ENCODE measurements around the gene SQSTM1. TPM values are rescaled to one million over a fixed set of nuclear protein-coding genes. Genes with fewer than 3 reads are reported as not detected.
"Not testable (repeated sequence)": the region's sequence is repeated elsewhere in the genome, so short reads cannot be mapped to it uniquely, and the experiment has no call there.

Gene SQSTM1
- total RNA-seq, 1 experiment from 2014 or later = 653 TPM

GRCh38 chr5:179833056-179833708 is 12.5 kb downstream of the SQSTM1 start:
- in situ Hi-C loops (cut with HindIII; ENCODE audit: low pct_unique_long_range_greater_than_20kb, low sequenced_read_pairs) = no loop called here
- no peak for DNase-seq (ENCODE audit: low read depth, low spot score)

DNA sequence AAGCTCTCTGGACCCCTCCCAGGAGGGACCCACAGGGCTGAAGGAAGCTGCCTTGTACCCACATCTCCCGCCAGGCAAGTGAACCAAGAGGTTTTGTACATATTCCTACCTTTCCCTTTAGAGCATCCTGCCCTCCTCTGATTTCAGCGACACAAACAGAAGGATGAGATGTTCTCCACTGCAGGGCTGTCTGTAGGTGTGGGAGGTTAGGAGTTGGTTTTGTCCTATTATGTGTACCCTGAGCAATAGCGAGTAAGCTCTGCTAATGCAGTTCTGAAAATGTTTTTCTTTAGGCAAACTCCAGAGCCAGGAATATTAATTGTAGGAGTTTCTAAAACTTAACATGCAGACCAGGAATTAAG is 13.0 kb downstream of the SQSTM1 start:
- in situ Hi-C loops (cut with HindIII; ENCODE audit: low pct_unique_long_range_greater_than_20kb, low sequenced_read_pairs) = no loop called here
- no peak for DNase-seq (ENCODE audit: low read depth, low spot score)

DNA sequence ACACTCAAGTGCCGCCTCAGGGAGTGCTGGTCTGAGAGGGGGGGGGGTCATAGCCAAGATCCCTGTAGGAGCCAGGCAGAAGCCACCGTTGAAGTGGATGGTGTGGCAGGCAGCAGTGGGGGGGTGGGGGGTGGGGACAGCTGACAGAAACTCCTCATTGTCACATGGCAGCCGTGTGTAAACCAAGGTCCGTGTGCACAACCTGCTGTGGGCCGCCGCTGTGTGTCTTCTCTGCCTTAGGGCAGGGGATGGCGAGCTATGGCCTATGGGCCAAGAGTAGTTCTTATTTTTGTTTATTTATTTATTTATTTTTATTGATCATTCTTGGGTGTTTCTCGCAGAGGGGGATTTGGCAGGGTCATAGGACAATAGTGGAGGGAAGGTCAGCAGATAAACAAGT is 13.4 kb downstream of the SQSTM1 start:
- no peak for DNase-seq (ENCODE audit: low read depth, low spot score)
- in situ Hi-C loops (cut with HindIII; ENCODE audit: low pct_unique_long_range_greater_than_20kb, low sequenced_read_pairs) = no loop called here

DNA sequence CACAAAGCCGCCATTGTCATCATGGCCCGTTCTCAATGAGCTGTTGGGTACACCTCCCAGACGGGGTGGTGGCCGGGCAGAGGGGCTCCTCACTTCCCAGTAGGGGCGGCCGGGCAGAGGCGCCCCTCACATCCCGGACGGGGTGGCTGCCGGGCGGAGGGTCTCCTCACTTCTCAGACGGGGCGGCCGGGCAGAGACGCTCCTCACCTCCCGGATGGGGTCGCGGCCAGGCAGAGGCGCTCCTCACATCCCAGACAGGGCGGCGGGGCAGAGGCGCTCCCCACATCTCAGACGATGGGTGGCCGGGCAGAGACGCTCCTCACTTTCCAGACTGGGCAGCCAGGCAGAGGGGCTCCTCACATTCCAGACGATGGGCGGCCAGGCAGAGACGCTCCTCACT is 14.2 kb downstream of the SQSTM1 start:
- in situ Hi-C loops (cut with HindIII; ENCODE audit: low pct_unique_long_range_greater_than_20kb, low sequenced_read_pairs); DNase-seq (ENCODE audit: low read depth, low spot score): not testable (repeated sequence)

- no peak for DNase-seq (ENCODE audit: low read depth, low spot score)
- in situ Hi-C loops (cut with HindIII; ENCODE audit: low pct_unique_long_range_greater_than_20kb, low sequenced_read_pairs) = no loop called here
Observed at GRCh38 chr5:179836225-179837019, 15.7 kb downstream of the SQSTM1 start.

DNA sequence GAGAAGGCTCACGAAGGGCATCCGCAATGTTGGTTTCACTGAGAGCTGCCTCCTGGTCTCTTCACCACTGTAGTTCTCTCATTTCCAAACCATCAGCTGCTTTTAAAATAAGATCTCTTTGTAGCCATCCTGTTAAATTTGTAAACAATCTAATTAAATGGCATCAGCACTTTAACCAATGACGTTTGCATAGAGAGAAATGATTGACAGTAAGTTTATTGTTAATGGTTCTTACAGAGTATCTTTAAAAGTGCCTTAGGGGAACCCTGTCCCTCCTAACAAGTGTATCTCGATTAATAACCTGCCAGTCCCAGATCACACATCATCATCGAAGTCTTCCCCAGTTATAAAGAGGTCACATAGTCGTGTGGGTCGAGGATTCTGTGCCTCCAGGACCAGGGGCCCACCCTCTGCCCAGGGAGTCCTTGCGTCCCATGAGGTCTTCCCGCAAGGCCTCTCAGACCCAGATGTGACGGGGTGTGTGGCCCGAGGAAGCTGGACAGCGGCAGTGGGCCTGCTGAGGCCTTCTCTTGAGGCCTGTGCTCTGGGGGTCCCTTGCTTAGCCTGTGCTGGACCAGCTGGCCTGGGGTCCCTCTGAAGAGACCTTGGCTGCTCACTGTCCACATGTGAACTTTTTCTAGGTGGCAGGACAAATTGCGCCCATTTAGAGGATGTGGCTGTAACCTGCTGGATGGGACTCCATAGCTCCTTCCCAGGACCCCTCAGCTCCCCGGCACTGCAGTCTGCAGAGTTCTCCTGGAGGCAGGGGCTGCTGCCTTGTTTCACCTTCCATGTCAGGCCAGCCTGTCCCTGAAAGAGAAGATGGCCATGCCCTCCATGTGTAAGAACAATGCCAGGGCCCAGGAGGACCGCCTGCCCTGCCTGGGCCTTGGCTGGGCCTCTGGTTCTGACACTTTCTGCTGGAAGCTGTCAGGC is 16.6 kb downstream of the SQSTM1 start:
- in situ Hi-C loops (cut with HindIII; ENCODE audit: low pct_unique_long_range_greater_than_20kb, low sequenced_read_pairs) = no loop called here
- no peak for DNase-seq (ENCODE audit: low read depth, low spot score)

- in situ Hi-C loops (cut with HindIII; ENCODE audit: low pct_unique_long_range_greater_than_20kb, low sequenced_read_pairs) = no loop called here
Observed at GRCh38 chr5:179839328-179840256, 18.9 kb downstream of the SQSTM1 start.

GRCh38 chr5:179840321-179840720 is 19.6 kb downstream of the SQSTM1 start:
- in situ Hi-C loops (cut with HindIII; ENCODE audit: low pct_unique_long_range_greater_than_20kb, low sequenced_read_pairs) = no loop called here
- no peak for DNase-seq (ENCODE audit: low read depth, low spot score)

More at GRCh38 chr5:179839328-179840256, 18.9 kb downstream of the SQSTM1 start:
- DNase-seq (ENCODE audit: low read depth, low spot score) = no peak

DNA sequence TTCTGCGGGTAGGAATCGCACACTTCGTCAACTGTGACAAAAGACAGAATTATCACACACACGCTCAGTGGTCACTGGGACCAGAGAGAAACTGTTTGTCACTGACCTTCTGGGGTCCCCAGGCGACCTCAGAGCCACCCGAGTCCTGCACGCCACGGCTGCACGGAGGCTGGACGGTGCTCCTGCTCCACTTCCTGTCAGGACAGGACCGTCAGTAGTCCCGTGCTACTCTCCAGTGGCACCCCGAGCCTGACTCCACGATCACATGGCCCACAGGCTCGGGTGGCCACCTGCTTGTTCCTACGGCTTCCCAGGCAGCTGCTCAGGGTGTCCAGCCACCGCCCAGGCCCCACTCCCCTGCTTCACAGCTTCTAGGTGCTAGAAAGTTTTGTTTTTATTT is 20.1 kb downstream of the SQSTM1 start:
- no peak for DNase-seq (ENCODE audit: low read depth, low spot score)
- in situ Hi-C loops (cut with HindIII; ENCODE audit: low pct_unique_long_range_greater_than_20kb, low sequenced_read_pairs) = no loop called here

GRCh38 chr5:179841621-179842020 is 20.9 kb downstream of the SQSTM1 start:
- in situ Hi-C loops (cut with HindIII; ENCODE audit: low pct_unique_long_range_greater_than_20kb, low sequenced_read_pairs) = no loop called here
- no peak for DNase-seq (ENCODE audit: low read depth, low spot score)

GRCh38 chr5:179852993-179853547 is 32.4 kb downstream of the SQSTM1 start:
- DNase-seq (ENCODE audit: low read depth, low spot score) = no peak
- in situ Hi-C loops (cut with HindIII; ENCODE audit: low pct_unique_long_range_greater_than_20kb, low sequenced_read_pairs) = no loop called here

- in situ Hi-C loops (cut with HindIII; ENCODE audit: low pct_unique_long_range_greater_than_20kb, low sequenced_read_pairs) = no loop called here
- DNase-seq (ENCODE audit: low read depth, low spot score) = no peak
Observed at GRCh38 chr5:179854356-179854755, 33.7 kb downstream of the SQSTM1 start.

DNA sequence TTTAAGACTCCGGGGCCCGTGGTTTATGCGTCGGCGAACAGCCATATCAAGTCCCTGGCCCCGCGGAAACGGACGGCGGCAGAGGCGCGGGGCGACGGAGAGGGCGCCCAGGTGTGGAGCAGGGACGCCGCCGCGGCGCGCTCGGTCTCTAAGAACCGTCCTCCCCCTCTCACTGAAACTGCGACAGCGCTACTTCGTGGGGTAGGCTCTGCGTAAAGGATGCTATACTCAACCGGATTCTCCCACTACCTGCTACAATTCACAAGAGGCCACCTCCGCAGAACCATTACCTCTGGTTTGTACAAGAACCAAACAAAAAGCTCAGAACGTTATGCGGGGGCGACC is 37.5 kb downstream of the SQSTM1 start:
- DNase-seq (ENCODE audit: low read depth, low spot score) = peak; percentile 20
- in situ Hi-C loops (cut with HindIII; ENCODE audit: low pct_unique_long_range_greater_than_20kb, low sequenced_read_pairs) = no loop called here

DNA sequence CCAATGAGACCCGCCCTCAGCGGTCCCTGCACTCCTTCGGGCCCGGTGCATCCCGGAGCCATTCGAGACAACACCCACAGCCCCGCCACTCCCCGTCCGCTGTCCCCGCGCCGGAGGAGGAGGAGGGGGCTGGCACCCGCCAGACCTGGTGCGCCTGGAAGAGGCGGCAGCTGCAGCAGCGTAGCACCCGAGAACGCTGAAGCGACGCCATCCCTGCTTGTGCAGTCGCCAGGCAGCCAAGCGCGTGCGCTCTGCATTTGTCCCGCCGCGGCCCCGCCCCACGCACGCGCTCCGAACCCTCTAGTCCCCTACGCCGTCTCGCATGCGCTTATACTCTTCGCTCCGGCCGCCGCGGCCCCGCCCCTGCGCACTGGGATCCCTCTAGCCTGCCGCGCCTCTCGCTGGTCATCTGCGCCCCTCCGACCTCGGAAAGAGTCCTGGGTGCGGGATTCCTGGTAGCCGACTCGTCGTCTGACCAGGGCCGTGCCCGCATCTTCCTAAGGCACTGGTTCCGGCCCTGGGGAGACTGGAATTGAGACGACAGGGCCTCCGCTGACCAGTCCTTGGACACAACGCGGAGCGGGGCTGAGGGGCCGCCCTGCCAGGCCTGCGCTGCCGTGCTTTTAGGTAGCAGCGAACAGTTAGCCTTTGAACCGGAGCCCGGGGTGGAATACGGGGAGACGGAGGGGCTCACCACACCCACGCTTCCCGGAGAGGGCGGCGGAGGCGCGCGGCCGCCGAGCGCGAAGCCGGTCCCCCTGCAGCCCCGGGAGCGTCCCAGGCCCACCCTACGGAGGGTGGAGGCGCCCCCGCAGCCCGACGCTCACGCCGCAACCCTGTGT is 38.1 kb downstream of the SQSTM1 start, which contains the start of gene MRNIP:
Gene MRNIP, minus strand, starts transcription at position 232 of the 842 bp plus-strand sequence. Its CDS starts 21 bp downstream, at position 211.
- DNase-seq (ENCODE audit: low read depth, low spot score) = peak; percentile 91
- in situ Hi-C loops (cut with HindIII; ENCODE audit: low pct_unique_long_range_greater_than_20kb, low sequenced_read_pairs) = no loop called here

GRCh38 chr5:179860301-179860700 is 39.6 kb downstream of the SQSTM1 start:
- in situ Hi-C loops (cut with HindIII; ENCODE audit: low pct_unique_long_range_greater_than_20kb, low sequenced_read_pairs) = no loop called here
- DNase-seq (ENCODE audit: low read depth, low spot score) = no peak

- DNase-seq (ENCODE audit: low read depth, low spot score) = no peak
- in situ Hi-C loops (cut with HindIII; ENCODE audit: low pct_unique_long_range_greater_than_20kb, low sequenced_read_pairs) = no loop called here
Observed at GRCh38 chr5:179862296-179862695, 41.6 kb downstream of the SQSTM1 start.

Measured in SK-MEL-5 (cell line).